GM10847 (cell line): ENCODE measurements around the gene TMTC2.

Experiments used
- POLR2A ChIP-seq: IDR thresholded peaks from 2 replicates; pipeline ENCODE4 v1.6.1; 2011; ENCODE audit not compliant: insufficient read length; ENCODE audit errors: extremely low read depth

The TMTC2 gene

GRCh38 chr12:82953397-82953796 lies 266.7 kb downstream of the TMTC2 start:
- TF ChIP-seq POLR2A, result no peak

DNA sequence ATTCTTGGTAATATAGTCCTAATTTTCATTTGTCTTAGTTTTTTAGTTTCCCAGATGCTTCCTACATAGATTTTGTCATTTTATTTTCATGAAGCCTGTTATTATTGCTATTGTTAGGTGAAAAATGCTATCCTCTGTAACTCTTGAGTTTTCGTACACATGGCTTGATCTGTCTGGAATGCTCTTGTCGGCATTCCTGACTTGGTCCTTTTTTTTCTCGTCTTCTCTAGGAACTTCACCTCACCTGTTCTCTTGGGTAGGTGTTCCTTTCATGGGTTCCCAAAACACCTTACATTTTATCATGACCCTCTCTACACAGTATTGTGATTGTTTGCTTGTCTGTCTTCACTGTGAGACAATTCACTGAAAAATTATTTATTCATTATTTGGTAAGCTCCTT lies 267.4 kb downstream of the TMTC2 start:
- TF ChIP-seq POLR2A, result no peak

GRCh38 chr12:82954572-82954971 lies 267.9 kb downstream of the TMTC2 start:
- no peak for TF ChIP-seq POLR2A

DNA sequence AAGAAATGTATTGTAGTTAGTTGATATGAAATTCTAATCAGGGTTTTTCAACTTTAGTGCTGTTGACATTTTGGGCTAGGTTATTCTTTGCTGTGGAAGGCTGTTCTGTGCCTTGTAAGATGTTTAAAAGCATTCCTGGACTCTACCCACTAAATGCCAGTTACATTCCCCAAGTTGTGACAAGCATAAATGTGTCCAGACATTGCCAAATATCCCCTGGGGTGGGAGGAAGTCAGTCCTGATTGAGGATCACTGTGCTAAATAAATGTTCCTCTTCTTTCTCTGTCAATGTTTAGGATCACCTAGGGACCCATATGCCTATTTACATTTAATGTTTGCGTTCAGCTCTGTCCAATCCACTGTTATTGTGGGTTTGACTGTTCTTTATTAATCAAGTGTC lies 268.3 kb downstream of the TMTC2 start:
- no peak for TF ChIP-seq POLR2A

DNA sequence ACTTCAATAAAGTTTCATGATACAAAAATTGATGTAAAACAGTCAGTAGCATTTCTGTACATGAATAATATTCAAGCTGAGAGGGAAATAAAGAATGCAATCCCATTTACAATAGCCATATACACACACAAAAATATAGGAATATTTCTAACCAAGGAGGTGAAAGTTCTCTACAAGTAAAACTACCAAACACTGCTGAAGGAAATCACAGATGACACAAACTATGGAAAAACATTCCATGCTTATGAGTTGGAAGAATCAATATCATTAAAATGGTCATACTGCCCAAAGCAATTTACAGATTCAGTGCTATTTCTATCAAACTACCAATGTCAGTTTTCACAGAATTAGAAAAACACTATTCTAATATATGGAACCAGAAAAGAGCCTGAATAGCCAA lies 272.3 kb downstream of the TMTC2 start:
- no peak for TF ChIP-seq POLR2A

GRCh38 chr12:82959821-82960220 lies 273.1 kb downstream of the TMTC2 start:
- no peak for TF ChIP-seq POLR2A

DNA sequence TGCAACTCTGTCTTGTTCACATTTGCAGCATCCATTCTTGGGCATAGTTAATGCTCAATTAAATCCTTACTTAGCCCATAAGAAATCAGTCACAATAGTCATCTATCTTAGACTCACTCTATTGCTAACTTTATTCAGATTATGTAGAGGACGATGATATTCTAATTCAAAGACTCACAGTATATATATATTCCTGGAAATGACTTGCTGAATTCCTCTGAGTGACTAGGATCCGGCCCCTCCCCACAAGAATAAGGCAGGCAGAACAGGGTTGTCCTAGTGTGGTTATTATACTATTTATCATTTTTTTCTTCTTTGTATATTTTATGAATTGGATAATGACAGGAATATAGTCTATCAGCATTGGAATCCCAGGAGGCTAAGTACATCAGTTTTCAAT lies 275.1 kb downstream of the TMTC2 start:
- TF ChIP-seq POLR2A, result no peak

DNA sequence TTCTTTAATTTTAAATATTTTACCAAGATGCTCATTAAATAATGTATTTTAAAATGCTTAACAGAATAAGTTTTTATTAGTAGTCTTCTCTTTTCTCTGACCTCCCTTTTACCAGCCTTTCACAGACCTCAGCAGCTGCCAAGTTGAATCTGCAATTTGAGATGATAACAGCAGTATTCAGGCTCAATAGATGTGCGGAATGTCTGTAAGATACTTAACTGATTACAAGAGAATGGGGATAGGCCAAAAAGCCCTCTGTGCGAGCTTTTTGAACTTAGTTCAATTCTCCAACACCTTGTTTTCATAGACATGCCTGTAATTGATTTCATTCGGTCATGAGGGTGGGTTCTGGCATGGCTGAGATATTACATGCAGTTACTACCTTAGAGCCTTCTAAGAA lies 277.2 kb downstream of the TMTC2 start:
- no peak for TF ChIP-seq POLR2A

- TF ChIP-seq POLR2A, result no peak
Measured at GRCh38 chr12:82964446-82964845, 277.7 kb downstream of the TMTC2 start.

- no peak for TF ChIP-seq POLR2A
Measured at GRCh38 chr12:82966001-82966559, 279.4 kb downstream of the TMTC2 start.

DNA sequence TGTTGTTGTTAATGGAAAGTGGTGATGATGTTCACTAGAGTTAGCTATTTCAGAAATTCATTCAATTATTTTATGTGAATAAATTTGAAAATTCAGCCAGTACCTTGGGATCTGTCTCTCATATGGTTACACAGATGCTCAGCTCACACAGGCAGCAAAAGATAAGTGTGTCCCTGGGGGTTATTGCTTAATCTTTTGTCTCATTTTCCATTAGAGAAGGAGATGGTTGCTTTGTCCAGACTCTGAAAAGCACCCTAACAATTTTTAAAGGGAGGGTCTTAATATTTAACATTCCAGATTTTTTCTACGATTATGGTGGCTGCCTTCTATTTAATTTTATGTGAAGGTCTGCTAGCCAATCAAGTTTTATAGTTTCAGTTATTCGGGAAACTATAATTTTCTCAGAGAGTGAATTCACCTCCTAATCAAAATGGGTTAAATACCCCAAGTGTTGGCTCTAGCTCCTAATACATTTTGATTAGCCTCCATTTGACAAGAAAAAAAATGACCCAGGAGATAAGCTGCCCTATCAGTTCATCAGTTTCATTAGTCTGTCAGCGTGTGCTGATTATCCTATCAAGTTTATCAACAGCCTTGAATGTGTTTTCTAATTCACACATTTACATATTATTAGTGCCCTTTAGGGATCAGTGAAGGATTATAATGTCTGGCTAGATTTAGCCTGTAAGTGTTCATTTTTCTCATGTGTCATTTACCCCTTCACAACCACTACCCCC lies 282.1 kb downstream of the TMTC2 start:
- TF ChIP-seq POLR2A, result no peak

DNA sequence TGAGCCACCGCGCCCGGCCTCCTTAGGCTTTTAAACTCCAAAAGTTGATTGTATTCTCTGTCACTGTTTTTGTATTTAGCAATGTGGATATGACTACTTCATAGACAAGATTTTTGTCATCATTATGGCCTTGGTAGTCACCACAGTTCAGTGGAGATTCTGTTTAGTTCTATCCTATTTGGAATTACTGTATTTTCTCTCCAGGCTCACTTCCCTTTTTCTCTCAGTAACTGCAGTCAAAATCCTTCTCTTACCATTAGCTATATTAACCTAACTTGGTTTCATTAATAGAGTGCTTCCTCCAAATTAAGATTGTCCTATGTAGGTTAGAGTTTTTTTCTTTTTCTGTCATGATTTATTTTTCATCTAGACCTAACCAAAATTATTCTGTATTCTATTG lies 283.9 kb downstream of the TMTC2 start:
- no peak for TF ChIP-seq POLR2A

- no peak for TF ChIP-seq POLR2A
Measured at GRCh38 chr12:82971584-82971983, 284.9 kb downstream of the TMTC2 start.

- TF ChIP-seq POLR2A, result no peak
Measured at GRCh38 chr12:82972624-82973023, 285.9 kb downstream of the TMTC2 start.

GRCh38 chr12:82973592-82973991 lies 286.9 kb downstream of the TMTC2 start:
- no peak for TF ChIP-seq POLR2A

DNA sequence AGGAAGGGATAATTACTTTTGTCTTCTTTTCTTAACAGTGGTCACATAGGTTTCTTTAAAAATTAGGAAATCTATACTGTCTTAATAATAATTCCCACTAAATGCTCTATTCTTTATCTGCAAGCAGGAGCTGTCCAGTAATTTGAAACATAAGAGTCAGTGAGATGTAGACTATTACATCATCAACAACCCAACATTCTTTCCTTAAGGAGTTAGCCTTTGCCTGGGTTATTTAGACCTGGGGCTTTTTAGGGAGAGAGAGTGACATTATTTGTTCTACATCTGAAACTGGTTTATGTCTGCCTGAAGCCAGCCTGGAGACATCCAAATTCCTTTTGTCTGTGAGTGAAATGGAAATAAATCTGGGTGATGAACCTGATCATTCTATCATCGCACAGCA lies 294.4 kb downstream of the TMTC2 start:
- no peak for TF ChIP-seq POLR2A

- no peak for TF ChIP-seq POLR2A
Measured at GRCh38 chr12:82994117-82994516, 307.4 kb downstream of the TMTC2 start.
